NCI-H524 (cell line): ENCODE measurements around the gene GNMT.
A peak's percentile ranks its signal among the peaks of the same experiment; 100 is the strongest.
"Not testable (repeated sequence)": the region's sequence is repeated elsewhere in the genome, so short reads cannot be mapped to it uniquely, and the experiment has no call there.

Source experiments
- DNase-seq, 2 experiments: peaks; one replicate each; lab custom pipeline; 2025; lab: John Stamatoyannopoulos, UW

Gene GNMT

GRCh38 chr6:42974919-42975505 is 14.5 kb downstream of the GNMT start:
- DNase-seq, result peak in 1 of 2 experiments; percentile 56

- DNase-seq, result no peak
These were observed 17.9 kb downstream of the GNMT start for GRCh38 chr6:42978487-42978838.

- DNase-seq, result peak; percentile 91 to 93
These were observed 18.4 kb downstream of the GNMT start, which contains the start of gene PEX6 for GRCh38 chr6:42978839-42979522. PEX6 (minus strand) TSS chr6:42979181; CDS start chr6:42979150, 31 bp downstream.

GRCh38 chr6:42979523-42980177 is 19.1 kb downstream of the GNMT start:
- DNase-seq, result no peak

- DNase-seq, result no peak
These were observed 21.3 kb downstream of the GNMT start for GRCh38 chr6:42981836-42982235.

GRCh38 chr6:42984001-42984923 is 23.7 kb downstream of the GNMT start, which contains the start of gene PPP2R5D:
PPP2R5D (plus strand) TSS chr6:42984570; CDS start chr6:42984678, 108 bp downstream.
- peak; percentile 99 for DNase-seq

GRCh38 chr6:42984924-42985475 is 24.4 kb downstream of the GNMT start:
- peak in 1 of 2 experiments; percentile 22 for DNase-seq

GRCh38 chr6:42987533-42988451 is 27.2 kb downstream of the GNMT start:
- no peak for DNase-seq

GRCh38 chr6:42988486-42989020 is 28.0 kb downstream of the GNMT start:
- DNase-seq, result no peak

GRCh38 chr6:42989923-42990322 is 29.4 kb downstream of the GNMT start:
- no peak for DNase-seq

GRCh38 chr6:42993445-42993844 is 32.9 kb downstream of the GNMT start:
- DNase-seq, result no peak

- DNase-seq, result no peak
These were observed 36.0 kb downstream of the GNMT start for GRCh38 chr6:42996513-42996912.

- DNase-seq, result not testable (repeated sequence)
These were observed 37.7 kb downstream of the GNMT start for GRCh38 chr6:42998205-42998604.

GRCh38 chr6:43001843-43002242 is 41.3 kb downstream of the GNMT start:
- no peak for DNase-seq

GRCh38 chr6:43005844-43006243 is 45.3 kb downstream of the GNMT start:
- DNase-seq, result no peak

- no peak for DNase-seq
These were observed 45.7 kb downstream of the GNMT start for GRCh38 chr6:43006251-43006650.

- DNase-seq, result no peak
These were observed 46.6 kb downstream of the GNMT start for GRCh38 chr6:43007126-43007525.

GRCh38 chr6:43009124-43009523 is 48.6 kb downstream of the GNMT start:
- peak in 1 of 2 experiments; percentile 52 for DNase-seq

- DNase-seq, result no peak
These were observed 50.7 kb downstream of the GNMT start for GRCh38 chr6:43011207-43011606.

- no peak for DNase-seq
These were observed 51.8 kb downstream of the GNMT start for GRCh38 chr6:43012364-43012763.
